HG02973 (cell line): ENCODE results near the gene ANAPC16.
A peak's percentile ranks its signal among the peaks of the same experiment; 100 is the strongest.
"Not testable (repeated sequence)": the region's sequence is repeated elsewhere in the genome, so short reads cannot be mapped to it uniquely, and the experiment has no call there.

ENCODE experiments used
- ATAC-seq: cut with Tn5 transposase; IDR thresholded peaks from one replicate; pipeline ENCODE4 v1.9.1; 2021; ENCODE audit warnings: moderate library complexity; ENCODE audit not compliant: unreplicated experiment

The ANAPC16 gene

DNA sequence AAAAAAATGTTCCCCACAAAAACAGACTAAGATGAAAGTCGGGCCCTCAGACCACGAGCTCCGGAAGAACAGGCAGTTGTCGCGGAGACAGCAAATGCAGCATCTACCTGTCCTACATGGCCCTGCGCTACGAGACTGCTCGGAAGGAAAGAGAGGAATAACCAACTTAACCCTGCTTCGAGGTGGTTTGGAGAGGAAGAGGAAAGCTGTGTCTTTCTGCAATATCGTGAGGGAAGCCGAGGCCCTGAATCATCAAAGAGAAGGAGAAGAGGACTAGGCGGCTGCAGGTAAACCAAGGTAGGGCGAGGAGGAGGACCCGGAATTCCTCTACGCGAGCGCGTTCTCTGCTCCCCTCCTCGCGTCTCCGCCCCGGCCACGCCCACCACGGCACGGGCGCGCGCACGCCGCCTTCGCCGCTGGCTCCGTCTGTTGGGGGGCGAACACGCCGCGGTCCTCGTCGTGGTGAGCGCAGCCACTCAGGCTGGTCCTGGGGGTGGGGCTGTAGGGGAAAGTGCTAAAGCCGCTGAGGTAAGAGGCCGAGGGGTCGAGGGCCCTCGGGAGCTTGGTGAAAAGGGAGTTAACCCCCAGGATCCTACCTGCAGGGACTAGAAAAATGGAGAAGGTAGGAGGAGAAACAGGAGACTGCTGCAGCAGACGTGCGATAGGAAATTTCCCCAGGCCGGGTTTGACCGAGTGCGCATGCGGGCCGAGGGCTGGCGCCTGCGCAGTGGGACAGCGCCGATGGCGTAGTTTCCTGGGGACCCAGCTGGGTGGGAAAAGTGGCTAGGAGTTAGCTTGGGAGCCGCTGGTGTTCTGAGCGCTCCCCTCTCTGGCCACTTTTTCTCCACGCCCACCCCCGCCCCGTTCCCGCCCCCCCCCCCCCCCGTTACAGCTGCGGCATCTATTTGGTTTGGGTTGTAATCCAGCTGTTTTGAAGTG, at the start of gene ANAPC16, which contains the start of gene ASCC1:
TSS of gene ANAPC16 (plus strand) at position 402 of the 939 bp plus-strand sequence. CDS start 7,903 bp downstream, outside the sequence.
TSS of gene ASCC1 (minus strand) at position 666 of the 939 bp plus-strand sequence. CDS start 2,978 bp downstream, outside the sequence.
- ATAC-seq: peak; percentile 65

GRCh38 chr10:72167118-72167517, 48.7 kb upstream of the ANAPC16 start:
- no peak for ATAC-seq

- no peak for ATAC-seq
These were observed 45.5 kb upstream of the ANAPC16 start for GRCh38 chr10:72170263-72170662.

GRCh38 chr10:72170733-72171132, 45.1 kb upstream of the ANAPC16 start:
- ATAC-seq: no peak

DNA sequence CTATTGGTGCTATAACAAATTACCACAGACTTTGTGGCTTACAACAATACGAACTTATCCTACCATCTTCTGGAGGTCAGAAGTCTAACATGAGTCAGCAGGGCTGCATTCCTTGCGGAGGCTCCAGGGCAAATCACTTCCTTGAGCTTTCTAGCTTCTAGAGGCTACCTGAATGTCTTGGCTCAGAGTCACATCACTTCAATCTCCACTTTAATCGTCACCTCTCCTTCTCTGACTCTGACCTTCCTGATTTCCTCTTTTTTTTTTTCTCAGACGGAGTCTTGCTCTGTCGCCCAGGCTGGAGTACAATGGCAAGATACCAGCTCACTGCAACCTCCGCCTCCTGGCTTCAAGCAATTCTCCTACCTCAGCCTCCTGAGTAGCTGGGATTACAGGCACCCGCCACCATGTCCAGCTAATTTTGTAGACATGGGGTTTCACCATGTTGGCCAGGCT, 44.6 kb upstream of the ANAPC16 start:
- ATAC-seq: no peak

- no peak for ATAC-seq
These were observed 42.6 kb upstream of the ANAPC16 start for GRCh38 chr10:72173262-72173618.

- ATAC-seq: peak; percentile 45
These were observed 42.1 kb upstream of the ANAPC16 start for GRCh38 chr10:72173619-72174296.

- ATAC-seq: no peak
These were observed 41.5 kb upstream of the ANAPC16 start for GRCh38 chr10:72174297-72174662.

GRCh38 chr10:72175149-72175548, 40.7 kb upstream of the ANAPC16 start:
- ATAC-seq: no peak

DNA sequence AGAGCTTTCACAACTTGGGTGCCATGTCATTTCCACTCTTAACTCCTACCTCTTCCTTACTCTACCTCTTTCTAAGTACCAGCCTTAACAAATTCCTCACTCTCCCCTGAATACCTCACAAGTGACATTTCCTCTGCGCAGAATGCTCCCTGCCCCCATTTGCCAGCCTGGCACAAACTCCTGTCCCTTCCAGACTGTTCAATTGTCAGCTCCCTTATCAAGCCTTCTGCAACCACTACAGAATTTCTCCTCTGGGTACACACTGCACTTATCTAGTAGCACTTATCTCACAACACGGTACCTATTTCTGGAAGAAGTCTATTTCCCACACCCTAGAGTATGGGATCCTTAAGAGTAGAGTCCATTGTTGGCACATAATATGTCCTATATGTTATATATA, 39.1 kb upstream of the ANAPC16 start:
- no peak for ATAC-seq

DNA sequence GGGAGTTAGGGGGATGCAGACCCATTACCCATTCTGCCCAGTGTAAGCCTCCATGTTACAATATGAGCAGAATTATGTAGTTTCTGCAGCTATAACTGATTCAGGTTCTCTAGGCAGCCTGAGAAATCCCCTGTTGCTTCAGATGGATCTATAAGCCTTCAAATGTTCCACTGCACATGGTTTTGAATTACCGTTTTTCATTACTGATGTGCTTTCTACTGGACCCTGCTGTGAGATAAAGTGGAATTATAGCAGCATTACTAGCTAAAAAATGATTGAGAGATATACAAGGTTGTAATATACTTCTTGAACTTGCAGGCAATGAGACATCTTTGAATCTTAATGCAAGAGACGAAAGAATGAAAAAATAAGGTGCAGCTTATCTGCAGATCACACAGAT, 38.4 kb upstream of the ANAPC16 start:
- ATAC-seq: no peak

- no peak for ATAC-seq
These were observed 31.7 kb upstream of the ANAPC16 start for GRCh38 chr10:72184156-72184555.

DNA sequence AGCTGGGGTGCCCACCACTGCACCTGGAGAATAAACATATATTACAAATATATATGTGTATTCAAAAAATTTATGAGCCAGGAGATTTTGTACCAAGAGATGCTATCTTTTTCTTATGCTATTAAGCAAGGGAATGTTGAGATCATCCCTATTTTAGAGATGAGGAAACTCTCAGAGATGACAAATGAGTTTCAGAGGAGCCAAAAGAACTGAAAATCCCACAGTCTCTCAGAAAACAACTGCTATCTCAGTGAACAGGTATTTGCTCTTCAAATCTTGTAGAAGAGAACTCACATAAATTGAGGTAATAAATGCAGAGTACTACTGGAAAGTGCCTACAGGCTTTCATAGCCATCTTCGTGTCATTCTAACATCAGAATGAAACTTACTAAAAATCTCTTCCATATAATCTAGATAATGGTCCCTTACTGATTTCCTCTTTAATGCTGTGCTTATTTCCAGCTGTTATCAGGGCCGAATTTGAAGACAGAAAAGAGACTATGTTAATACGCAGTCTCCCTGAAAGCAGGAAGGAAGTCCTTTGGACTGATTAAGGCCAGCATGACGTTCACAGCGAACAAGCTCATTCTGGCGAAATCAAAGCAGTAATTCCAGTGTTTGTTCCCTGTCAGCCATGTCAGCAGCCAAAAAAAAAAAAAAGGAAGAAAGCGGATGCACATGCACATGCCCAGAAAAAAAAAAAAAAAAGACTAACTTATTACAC, 29.4 kb upstream of the ANAPC16 start:
- ATAC-seq: no peak

- no peak for ATAC-seq
These were observed 28.9 kb upstream of the ANAPC16 start for GRCh38 chr10:72186982-72187330.

GRCh38 chr10:72194949-72195348, 20.9 kb upstream of the ANAPC16 start:
- no peak for ATAC-seq

GRCh38 chr10:72200883-72201282, 14.9 kb upstream of the ANAPC16 start:
- no peak for ATAC-seq

DNA sequence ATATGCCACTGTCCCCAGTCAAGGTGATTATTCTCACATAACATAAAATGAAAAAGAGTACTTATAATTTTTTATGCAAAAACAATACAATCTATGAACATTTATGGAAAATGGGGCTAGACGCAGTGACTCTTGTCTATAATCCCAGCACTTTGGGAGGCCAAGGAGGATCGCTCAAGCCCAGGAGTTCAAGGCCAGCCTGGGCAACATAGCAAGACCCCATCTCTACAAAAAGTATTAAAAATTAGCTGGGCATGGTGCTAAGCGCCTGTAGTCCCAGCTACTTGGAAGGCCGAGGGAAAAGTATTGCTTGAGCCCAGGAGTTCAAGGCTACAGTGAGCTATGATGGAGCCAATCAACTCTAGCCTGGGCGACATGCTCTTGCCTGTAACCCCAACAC, 14.5 kb upstream of the ANAPC16 start:
- ATAC-seq: no peak

DNA sequence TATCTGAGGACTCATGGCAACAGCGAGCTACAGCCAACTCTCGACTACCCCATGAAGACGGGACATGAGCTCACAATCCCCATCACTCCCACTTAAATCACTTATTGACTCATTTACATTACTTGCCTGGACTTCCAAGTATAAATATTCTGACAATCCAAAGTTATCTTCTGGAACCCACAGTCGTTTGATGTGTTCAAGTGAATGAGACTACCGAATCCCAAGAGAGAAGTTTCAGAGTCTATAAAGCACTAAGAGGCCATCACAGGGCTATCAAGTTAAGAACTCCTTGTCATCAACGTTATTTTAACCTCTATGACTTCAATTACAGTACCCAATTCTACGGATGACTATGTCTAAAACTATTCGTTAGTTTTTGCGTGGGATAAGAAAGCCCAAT, 11.5 kb upstream of the ANAPC16 start:
- no peak for ATAC-seq

DNA sequence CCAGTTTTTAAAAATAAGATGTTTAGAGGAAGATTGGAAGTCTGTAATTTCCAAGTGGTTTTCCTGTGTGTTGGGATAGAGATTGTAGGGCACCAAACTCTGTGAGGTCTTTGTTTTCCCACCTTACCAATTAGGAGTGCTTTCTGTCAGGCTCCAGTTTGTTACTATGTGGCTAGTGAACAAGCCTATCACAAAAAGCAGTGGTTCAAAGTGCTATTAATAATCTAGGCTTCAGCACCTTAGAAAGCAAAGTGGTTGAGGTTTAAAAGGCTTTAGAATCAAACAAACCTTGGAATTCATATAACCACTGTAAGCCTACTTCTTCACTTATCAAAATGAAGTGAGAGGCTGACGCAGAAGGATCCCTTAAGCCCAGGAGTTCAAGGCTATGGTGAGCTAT, 11.1 kb upstream of the ANAPC16 start:
- no peak for ATAC-seq

- ATAC-seq: no peak
These were observed 9.1 kb upstream of the ANAPC16 start for GRCh38 chr10:72206511-72207229.

DNA sequence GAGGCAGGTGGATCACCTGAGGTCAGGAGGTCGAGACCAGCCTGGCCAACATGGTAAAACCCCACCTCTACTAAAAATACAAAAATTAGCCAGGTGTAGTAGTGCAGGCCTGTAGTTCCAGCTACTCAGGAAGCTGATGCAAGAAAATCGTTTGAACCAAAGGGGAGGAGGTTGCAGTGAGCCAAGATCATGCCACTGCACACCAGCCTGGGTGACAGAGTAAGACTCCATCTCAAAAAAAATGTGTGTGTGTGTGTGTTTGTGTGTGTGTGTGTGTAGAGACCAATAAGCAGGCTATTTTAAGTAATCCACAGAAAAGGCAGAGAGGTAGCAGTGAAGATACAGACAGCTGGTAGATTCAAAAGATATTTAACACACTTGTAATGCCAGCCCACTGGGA, 7.3 kb upstream of the ANAPC16 start:
- not testable (repeated sequence) for ATAC-seq
